ENCODE measurements around the gene SHROOM3. TPM values are rescaled to one million over a fixed set of nuclear protein-coding genes. Genes with fewer than 3 reads are reported as not detected.

SHROOM3 gene
- total and polyA plus RNA-seq, 2 of the 13 experiments (the other 11 are each of a cell fraction or from before 2014, with no cell fraction given): 0.01 TPM; not detected in 1

DNA sequence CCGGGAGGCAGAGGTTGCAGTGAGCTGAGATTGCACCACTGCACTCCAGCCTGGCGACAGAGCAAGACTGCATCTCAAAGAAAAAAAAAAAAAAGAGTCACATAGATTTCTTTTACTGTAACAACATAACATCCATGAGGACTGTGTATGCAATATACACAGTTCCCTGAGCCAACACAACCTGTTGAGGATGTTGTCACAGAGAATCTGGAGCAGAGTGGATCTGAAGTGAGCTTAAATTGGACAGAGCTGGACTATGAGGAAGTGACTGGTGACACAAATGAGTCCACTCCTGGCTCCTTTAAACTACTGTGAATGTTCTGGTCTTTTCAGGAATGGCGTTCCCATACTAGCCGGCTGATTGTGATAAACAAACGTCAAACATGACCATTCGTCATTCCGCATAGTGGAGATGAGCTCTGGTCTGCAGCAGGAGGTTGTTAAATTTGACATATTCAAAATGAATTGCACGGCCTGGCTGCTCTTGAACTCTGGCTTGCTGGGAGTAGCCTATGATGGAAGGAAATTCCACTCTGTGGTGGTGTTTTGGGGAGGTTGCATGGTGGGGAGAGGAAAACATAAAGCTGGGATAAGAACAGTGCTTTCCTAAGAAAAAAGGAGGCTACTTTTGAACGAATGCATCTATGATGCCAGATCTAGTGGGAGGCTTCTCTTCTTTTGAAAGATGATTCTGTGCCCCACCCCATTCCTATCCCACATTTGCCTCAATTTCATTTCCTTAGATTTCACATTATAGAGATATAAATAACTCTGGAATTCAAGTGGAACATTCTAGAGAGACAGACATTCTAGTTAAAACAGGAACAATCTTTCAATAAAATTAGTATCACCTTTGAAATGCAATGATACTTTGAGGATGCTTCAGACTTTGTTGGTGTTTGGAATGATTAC is 149.5 kb downstream of the SHROOM3 start (continued):
- no peak for TF ChIP-seq EP300 (IDR thresholded peaks at IDR 0.05; ENCODE audit: low read depth in 2 of 2, low read length in 2 of 2)
- no peak for TF ChIP-seq EP300 (CRISPR knock-in tag; IDR thresholded peaks at IDR 0.05; ENCODE audit: borderline replicate concordance)
- TF ChIP-seq, protein P1, sequence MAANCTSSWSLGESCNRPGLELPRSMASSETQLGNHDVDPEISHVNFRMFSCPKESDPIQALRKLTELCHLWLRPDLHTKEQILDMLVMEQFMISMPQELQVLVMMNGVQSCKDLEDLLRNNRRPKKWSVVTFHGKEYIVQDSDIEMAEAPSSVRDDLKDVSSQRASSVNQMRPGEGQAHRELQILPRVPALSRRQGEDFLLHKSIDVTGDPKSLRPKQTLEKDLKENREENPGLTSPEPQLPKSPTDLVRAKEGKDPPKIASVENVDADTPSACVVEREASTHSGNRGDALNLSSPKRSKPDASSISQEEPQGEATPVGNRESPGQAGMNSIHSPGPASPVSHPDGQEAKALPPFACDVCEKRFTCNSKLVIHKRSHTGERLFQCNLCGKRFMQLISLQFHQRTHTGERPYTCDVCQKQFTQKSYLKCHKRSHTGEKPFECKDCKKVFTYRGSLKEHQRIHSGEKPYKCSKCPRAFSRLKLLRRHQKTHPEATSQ (CRISPR knock-in tag; IDR thresholded peaks at IDR 0.05; ENCODE audit: borderline replicate concordance): no peak
- TF ChIP-seq NFIC (IDR thresholded peaks at IDR 0.05; ENCODE audit: low read length): no peak
- TF ChIP-seq TEAD2 (CRISPR knock-in tag; IDR thresholded peaks at IDR 0.05): no peak

GRCh38 chr4:76585272-76585671 is 150.2 kb downstream of the SHROOM3 start:
- Histone ChIP-seq H2AFZ (ENCODE audit: low read length) (no peak overlapping the region), H3K36me3 (replicated peaks in 1 of 2; ENCODE audit: control insufficient read depth in 1 of 2, insufficient read depth in 2 of 2, low read length in 2 of 2) (no peaks in the 10 kb centered on the region), H3K9me3 (ENCODE audit: low read length) (no peaks in the 10 kb centered on the region), H3K4me3 (replicated peaks in 1 of 3; ENCODE audit: insufficient read depth in 1 of 3, low read depth in 2 of 3, low read length in 3 of 3) (no peak overlapping the region), H3K4me1 (ENCODE audit: insufficient read depth, low read length) (peaks cover 13% of the 10 kb centered on the region), H3K27ac (ENCODE audit: extremely low read length, insufficient read depth, low read length) (no peak overlapping the region), H3K4me2 (ENCODE audit: low read depth, low read length) (no peak overlapping the region), H3K27me3 (ENCODE audit: control insufficient read depth in 1 of 2, insufficient read depth in 2 of 2, low read length in 2 of 2) (peaks cover 3 to 32% of the 10 kb centered on the region in 2 experiments), H4K20me1 (ENCODE audit: insufficient read depth, low read length) (no peaks in the 10 kb centered on the region), H3K79me2 (ENCODE audit: insufficient read depth, low read length) (no peaks in the 10 kb centered on the region), H3K9ac (ENCODE audit: insufficient read depth, low read depth, low read length) (no peak overlapping the region)
- WGBS (ENCODE audit: low lambda C conversion rate): 60% methylated on average over 5 of the region's 5 CpGs
- ATAC-seq (no peak), FAIRE-seq (no peak), DNase-seq (ENCODE audit: low spot score) (no peak)
- no TSS peak for BruUV-seq (replicated peaks)
- no peak for TF ChIP-seq ZNF235 (CRISPR knock-in tag; IDR thresholded peaks at IDR 0.05; ENCODE audit: borderline replicate concordance)
- ChIA-PET POLR2A (no interaction called here), CTCF (ENCODE audit: low intra/inter-chr PET ratio, low total read pairs) (no interaction called here)
- intact Hi-C loops (cut with micrococcal nuclease; ENCODE audit: unreplicated experiment) (no loop called here), in situ Hi-C loops (cut with HindIII; ENCODE audit: extremely low pct_ligation_motif_present, low pct_unique_long_range_greater_than_20kb) (no loop called here)

Data from HepG2 (cell line).